ENCODE measurements around the gene ETV6. TPM values are rescaled to one million over a fixed set of nuclear protein-coding genes. Genes with fewer than 3 reads are reported as not detected.
A peak's percentile ranks its signal among the peaks of the same experiment; 100 is the strongest.

The ETV6 gene
- total and polyA plus RNA-seq, 2 experiments from 2014 or later, result 9.1 to 11.9 TPM

DNA sequence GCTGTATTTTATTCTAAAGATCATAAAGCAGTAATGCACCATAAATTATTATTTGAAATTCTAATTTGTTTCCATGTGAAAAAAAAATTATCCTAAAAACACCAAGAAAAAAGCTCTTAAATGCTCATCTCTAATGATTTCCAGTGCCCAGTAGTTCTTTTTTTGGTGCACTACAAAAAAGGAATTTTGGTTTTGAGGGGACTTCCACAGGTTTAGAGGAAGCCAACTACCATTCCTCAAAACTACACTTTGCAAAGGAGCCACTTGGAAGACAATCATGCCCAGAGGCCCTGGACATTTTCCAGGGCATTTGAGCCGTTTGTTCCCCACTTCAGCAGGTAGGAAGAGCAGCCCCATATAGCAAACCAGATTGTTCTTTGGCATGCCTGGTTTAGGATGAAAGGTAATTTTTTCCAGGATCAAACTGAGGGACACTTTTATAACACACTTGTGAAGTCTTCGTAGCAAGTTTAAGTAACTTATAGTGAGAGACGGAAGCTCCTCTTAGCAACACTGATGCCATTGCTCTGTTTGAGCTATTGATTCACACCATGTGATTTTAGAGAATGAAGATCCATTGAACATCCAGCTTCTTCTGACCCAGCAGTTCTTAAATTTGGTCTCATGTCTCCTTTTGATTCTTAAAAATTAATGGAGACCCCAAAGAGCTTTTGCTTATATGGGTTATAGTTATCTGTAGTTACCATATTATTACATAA lies 187.9 kb downstream of the ETV6 start:
- Histone ChIP-seq H3K27me3 (no peaks in the 10 kb centered on the region), H3K4me1 (ENCODE audit: low read depth) (peaks cover 17% of the 10 kb centered on the region), H3K36me3 (no peaks in the 10 kb centered on the region), H3K27ac (no peak overlapping the region), H3K4me3 (no peak overlapping the region), H3K9me3 (ENCODE audit: low read depth) (no peaks in the 10 kb centered on the region)
- DNase-seq (ENCODE audit: low read depth in 1 of 2, low spot score in 1 of 2), result no peak
- no peak for TF ChIP-seq CTCF (IDR thresholded peaks at IDR 0.05; ENCODE audit: low read depth, low read length)

DNA sequence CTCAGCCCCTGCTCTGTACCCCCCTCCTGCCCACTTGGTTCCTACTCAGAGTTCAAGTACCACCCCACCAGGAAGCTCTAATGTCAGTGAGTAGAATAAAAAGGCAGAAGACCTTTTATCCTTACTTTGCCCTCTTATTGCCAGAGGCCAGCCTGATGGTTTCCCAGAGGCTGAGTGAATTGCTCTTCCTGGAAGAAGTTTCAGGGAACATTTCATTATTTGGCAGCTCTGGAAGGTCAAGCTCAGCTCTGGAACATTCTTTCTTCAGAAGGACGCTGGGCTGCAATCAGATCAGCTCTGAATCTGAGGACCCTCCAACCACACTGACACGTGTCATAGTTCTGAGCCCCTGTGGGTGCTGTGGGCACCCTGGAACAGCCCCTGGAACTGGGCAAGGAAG lies 188.9 kb downstream of the ETV6 start:
- no peak for TF ChIP-seq CTCF (IDR thresholded peaks at IDR 0.05; ENCODE audit: low read depth, low read length)
- no peaks in the 10 kb centered on the region for H3K9me3 ChIP-seq (ENCODE audit: low read depth)
- H3K27me3 ChIP-seq, result no peaks in the 10 kb centered on the region
- peaks cover 17% of the 10 kb centered on the region for H3K4me1 ChIP-seq (ENCODE audit: low read depth)
- no peak overlapping the region for H3K4me3 ChIP-seq
- DNase-seq (ENCODE audit: low read depth in 1 of 2, low spot score in 1 of 2), result peak in 1 of 2 donors; percentile 34
- no peaks in the 10 kb centered on the region for H3K36me3 ChIP-seq
- H3K27ac ChIP-seq, result no peak overlapping the region

- peak in 1 of 2 donors; percentile 85 for DNase-seq (ENCODE audit: low read depth in 1 of 2, low spot score in 1 of 2)
- H3K27me3 ChIP-seq, result no peaks in the 10 kb centered on the region
- H3K9me3 ChIP-seq (ENCODE audit: low read depth), result no peaks in the 10 kb centered on the region
- peaks cover 15% of the 10 kb centered on the region for H3K4me1 ChIP-seq (ENCODE audit: low read depth)
- H3K36me3 ChIP-seq, result no peaks in the 10 kb centered on the region
- no peak for TF ChIP-seq CTCF (IDR thresholded peaks at IDR 0.05; ENCODE audit: low read depth, low read length)
- no peak overlapping the region for H3K27ac ChIP-seq
- H3K4me3 ChIP-seq, result no peak overlapping the region
Measured at GRCh38 chr12:11839091-11839641, 189.7 kb downstream of the ETV6 start.

DNA sequence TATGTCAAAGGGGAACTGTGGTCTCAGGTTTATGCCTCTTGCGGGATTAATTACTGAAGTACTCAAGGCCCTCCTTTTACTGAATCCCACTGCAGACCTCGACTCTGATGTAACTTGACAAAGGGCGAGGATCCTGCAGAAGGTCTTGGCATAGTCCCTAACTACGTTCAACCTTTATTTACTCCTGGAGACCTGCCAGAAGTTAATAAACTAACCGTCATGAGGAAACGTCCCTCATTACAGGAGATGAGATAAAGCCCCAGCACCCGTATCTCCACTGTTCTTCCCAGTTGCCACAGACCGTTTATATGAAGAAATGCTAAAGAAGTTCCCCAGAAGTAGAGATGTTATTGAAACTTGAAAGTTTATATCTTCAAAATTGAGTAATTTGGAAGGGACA lies 190.9 kb downstream of the ETV6 start:
- H3K4me1 ChIP-seq (ENCODE audit: low read depth), result peaks cover 13% of the 10 kb centered on the region
- DNase-seq (ENCODE audit: low read depth in 1 of 2, low spot score in 1 of 2), result peak in 1 of 2 donors; percentile 34
- H3K27me3 ChIP-seq, result no peaks in the 10 kb centered on the region
- no peak for TF ChIP-seq CTCF (IDR thresholded peaks at IDR 0.05; ENCODE audit: low read depth, low read length)
- H3K4me3 ChIP-seq, result no peak overlapping the region
- no peaks in the 10 kb centered on the region for H3K9me3 ChIP-seq (ENCODE audit: low read depth)
- H3K27ac ChIP-seq, result no peak overlapping the region
- H3K36me3 ChIP-seq, result no peaks in the 10 kb centered on the region

- no peak for DNase-seq (ENCODE audit: low read depth in 1 of 2, low spot score in 1 of 2)
- Histone ChIP-seq H3K9me3 (ENCODE audit: low read depth) (no peaks in the 10 kb centered on the region), H3K4me3 (no peak overlapping the region), H3K27me3 (no peaks in the 10 kb centered on the region), H3K4me1 (ENCODE audit: low read depth) (peaks cover 8% of the 10 kb centered on the region), H3K36me3 (no peaks in the 10 kb centered on the region), H3K27ac (no peak overlapping the region)
- TF ChIP-seq CTCF (IDR thresholded peaks at IDR 0.05; ENCODE audit: low read depth, low read length), result no peak
Measured at GRCh38 chr12:11846488-11846887, 197.0 kb downstream of the ETV6 start.

Data from cardiac muscle cell (in vitro differentiated cells and primary cell).